Activated CD8-positive, alpha-beta memory T cell treated with anti-CD3 and anti-CD28 coated beads for 4 hours (primary cell): ENCODE results near the gene RNF141.
A peak's percentile ranks its signal among the peaks of the same experiment; 100 is the strongest.

Source experiments
- DNase-seq, 2 donors: peaks; one replicate each; pipeline ENCODE4 v3.0.0-alpha.2; 2020; ENCODE audit warnings: low read depth in 2 of 2

The RNF141 gene

GRCh38 chr11:10561043-10561818 is 20.2 kb upstream of the RNF141 start:
- DNase-seq: no peak

- DNase-seq: no peak
Observed at GRCh38 chr11:10558288-10558687, 17.3 kb upstream of the RNF141 start.

GRCh38 chr11:10556590-10556989 is 15.6 kb upstream of the RNF141 start:
- DNase-seq: no peak

GRCh38 chr11:10551845-10552352 is 10.9 kb upstream of the RNF141 start:
- DNase-seq: no peak

- DNase-seq: no peak
Observed at GRCh38 chr11:10551290-10551592, 10.3 kb upstream of the RNF141 start.

GRCh38 chr11:10550503-10551289 is 9.7 kb upstream of the RNF141 start:
- no peak for DNase-seq

- DNase-seq: no peak
Observed at GRCh38 chr11:10544491-10545465, 3.8 kb upstream of the RNF141 start.

GRCh38 chr11:10543782-10544181 is 2.8 kb upstream of the RNF141 start:
- DNase-seq: no peak

GRCh38 chr11:10542776-10543175 is 1.8 kb upstream of the RNF141 start:
- DNase-seq: no peak

- DNase-seq: no peak
Observed at GRCh38 chr11:10541561-10541930, 559 bp upstream of the RNF141 start.

- peak in 1 of 2 donors; percentile 1 for DNase-seq
Observed at GRCh38 chr11:10540546-10540914, 457 bp downstream of the RNF141 start.

GRCh38 chr11:10539339-10539738 is 1.6 kb downstream of the RNF141 start:
- no peak for DNase-seq

- no peak for DNase-seq
Observed at GRCh38 chr11:10538924-10539323, 2.1 kb downstream of the RNF141 start.

GRCh38 chr11:10537600-10537999 is 3.4 kb downstream of the RNF141 start:
- DNase-seq: no peak

GRCh38 chr11:10534316-10534715 is 6.7 kb downstream of the RNF141 start:
- DNase-seq: no peak

GRCh38 chr11:10533323-10533722 is 7.7 kb downstream of the RNF141 start:
- no peak for DNase-seq

- DNase-seq: no peak
Observed at GRCh38 chr11:10532526-10532925, 8.5 kb downstream of the RNF141 start.

- DNase-seq: no peak
Observed at GRCh38 chr11:10529279-10529678, 11.7 kb downstream of the RNF141 start.

GRCh38 chr11:10528121-10528520 is 12.9 kb downstream of the RNF141 start:
- no peak for DNase-seq

- no peak for DNase-seq
Observed at GRCh38 chr11:10526974-10527918, 13.7 kb downstream of the RNF141 start.

GRCh38 chr11:10524471-10524870 is 16.5 kb downstream of the RNF141 start:
- DNase-seq: no peak
